HG03280 (cell line): ENCODE results near the gene YEATS4.

ENCODE experiments used
- ATAC-seq: cut with Tn5 transposase; IDR thresholded peaks from one replicate; pipeline ENCODE4 v1.9.1; 2021; ENCODE audit warnings: mild to moderate bottlenecking, moderate library complexity; ENCODE audit not compliant: unreplicated experiment

YEATS4 gene

DNA sequence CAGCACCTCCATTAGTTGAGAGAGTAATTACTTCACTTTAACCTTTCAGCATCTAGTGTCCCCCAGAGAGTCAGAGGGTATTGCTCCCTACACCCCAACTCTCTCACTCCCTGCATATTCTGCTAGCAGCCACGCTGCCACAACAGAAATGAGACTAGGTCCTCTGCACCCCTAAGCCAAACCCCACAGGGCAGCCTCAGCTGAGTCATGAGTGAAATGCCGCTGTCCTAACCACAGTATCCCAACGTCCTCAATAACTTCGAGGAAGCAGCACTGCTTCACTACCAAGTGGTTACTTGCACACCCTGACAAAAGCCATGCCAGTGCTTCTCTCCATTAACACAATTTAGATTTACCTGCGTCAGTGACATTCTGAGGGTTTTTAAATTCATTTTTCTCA is 18.2 kb upstream of the YEATS4 start:
- ATAC-seq, result no peak

DNA sequence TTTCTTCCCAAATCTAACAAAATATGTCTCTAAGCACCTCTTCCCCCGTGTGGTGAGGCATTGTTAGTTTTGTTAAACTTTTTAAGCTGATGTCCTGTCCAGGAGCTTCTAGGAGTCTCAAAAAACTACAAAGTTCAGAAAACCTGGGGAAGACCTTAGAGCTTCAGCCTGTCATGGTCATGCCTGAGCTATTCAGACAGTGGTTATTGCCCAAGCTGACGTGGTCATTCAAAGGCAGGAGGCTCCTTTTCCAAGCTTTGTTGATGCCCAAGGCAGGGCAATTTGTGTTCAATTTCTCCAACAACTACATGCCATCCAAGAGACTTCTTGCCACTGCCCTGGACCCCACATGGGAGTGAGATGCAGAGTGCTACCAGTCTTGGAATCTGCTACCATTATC is 17.1 kb upstream of the YEATS4 start:
- no peak for ATAC-seq

DNA sequence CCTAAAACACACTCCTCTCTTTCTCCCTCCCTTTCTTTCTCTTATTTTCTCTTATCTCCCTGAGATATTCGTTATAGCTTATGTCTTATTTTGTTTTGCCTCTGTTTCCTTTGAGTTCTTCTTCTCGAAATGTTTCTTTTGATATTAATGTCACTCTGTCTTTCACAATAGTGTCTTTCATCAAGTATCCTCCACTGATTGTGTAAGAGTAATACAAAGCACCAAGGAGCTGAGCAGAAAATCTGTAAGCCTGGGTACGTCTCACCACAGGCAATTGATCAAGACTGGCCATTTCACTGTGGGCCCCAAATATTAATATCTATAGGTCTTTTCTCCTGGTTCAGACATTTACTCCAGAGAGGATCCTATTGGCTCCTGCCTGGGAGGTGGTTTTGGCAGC is 16.2 kb upstream of the YEATS4 start:
- ATAC-seq, result no peak

DNA sequence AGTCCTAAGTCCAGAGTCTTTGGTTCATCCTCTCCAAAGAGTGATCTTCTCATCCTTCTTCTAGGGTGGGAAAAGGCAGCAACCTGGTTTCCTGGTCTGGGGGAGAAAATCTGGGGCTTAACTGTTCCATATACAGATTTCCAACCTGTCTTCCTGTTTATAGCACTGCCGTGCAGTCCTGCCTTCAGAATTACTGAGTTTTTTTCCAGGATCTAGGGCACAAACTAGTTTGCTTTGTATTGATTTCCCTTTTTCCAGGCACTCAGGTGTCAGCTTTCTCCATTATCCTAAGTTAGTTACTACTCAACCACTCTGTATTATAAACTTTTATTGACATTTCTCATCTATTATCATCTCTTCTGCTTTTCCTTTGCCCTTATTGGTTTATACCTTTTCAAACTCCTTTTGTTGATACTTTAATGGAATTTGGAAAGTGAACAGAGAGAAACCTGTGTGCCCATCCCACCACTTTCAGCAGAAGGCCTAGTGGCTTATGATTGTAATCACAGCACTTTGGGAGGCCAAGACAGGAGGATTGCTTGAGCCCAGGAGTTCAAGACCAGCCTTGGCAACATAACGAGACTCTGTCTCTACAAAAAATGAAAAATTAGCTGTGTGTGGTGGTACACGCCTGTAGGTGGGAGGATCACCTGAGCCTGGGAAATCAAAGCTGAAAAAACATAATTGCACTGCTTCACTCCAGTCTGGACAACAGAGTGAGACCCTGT is 15.5 kb upstream of the YEATS4 start:
- ATAC-seq, result no peak

DNA sequence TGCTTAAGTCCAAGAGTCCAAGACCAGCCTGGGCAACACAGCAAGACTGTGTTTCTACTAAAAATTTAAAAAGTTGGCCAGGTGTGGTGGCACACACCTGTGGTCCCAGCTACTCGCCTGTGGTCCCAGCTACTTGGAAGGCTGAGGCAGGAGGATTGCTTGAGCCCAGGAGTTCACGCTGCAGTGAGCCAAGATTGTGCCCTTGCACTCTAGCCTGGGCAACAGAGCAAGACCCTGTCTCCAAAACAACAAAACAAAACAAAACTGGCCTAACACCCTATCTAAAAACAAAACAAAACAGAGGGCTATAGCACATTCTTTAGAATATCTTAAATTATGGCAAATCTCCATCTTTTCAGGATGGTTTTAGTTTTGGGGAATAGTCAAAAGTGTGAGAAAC is 14.5 kb upstream of the YEATS4 start:
- no peak for ATAC-seq

DNA sequence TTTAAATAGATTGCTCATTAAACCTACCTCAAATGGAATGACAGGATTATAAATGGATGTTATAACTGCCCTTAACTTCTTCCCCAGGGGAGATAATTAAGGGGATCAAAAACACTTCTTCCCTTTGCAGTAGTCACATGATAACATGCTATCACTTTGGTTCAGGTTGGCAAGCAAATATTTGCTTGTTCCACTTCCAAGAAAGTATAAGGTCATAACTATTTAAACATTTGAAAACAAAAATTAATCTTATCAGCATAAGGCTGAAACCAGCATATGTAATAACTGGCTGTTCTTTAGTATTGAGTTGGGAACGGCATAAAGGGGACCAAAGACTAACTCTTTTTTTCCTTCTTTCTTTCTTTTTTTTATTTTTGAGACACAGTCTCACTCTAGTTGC is 13.8 kb upstream of the YEATS4 start:
- ATAC-seq, result no peak

DNA sequence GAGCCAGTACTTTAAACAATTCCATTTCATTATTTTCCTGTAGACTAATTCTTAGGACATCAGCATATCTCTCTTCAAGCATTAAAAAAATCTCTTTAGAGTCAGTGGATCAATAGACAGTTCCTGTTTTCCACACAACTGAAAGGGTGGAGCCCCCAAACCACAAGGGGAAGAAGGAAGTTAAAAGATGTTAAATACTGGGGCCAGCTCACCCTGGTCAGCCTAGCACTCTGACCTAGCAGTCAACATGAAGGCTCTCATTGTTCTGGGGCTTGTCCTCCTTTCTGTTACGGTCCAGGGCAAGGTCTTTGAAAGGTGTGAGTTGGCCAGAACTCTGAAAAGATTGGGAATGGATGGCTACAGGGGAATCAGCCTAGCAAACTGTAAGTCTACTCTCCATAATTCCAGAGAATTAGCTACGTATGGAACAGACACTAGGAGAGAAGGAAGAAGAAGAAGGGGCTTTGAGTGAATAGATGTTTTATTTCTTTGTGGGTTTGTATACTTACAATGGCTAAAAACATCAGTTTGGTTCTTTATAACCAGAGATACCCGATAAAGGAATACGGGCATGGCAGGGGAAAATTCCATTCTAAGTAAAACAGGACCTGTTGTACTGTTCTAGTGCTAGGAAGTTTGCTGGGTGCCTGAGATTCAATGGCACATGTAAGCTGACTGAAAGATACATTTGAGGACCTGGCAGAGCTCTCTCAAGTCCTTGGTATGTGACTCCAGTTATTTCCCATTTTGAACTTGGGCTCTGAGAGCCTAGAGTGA is 11.2 kb upstream of the YEATS4 start, which contains the start of gene LYZ:
LYZ (plus strand) TSS at position 220 of the 777 bp plus-strand sequence; CDS start at position 248, 28 bp downstream.
- ATAC-seq, result no peak

DNA sequence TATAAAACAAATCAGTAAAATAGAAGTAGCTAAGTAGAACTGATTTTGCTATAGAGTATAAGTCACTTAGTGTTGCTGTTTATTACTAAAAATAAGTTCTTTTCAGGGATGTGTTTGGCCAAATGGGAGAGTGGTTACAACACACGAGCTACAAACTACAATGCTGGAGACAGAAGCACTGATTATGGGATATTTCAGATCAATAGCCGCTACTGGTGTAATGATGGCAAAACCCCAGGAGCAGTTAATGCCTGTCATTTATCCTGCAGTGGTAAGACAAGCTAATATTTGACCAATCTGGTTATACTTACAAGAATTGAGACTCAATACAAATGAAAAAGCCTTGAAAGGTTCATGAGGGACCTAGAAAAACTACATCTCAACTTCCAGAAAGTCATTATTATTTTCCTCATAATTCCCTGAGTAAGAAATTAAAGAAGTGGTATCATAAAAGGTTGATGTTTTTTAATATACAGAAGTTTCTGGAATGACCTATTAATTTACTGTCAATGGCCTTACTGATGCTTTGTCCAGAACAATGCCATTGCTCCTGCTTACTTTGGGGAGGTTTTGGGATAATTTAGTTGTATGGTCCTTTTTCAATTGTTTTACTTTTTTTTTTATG is 9.4 kb upstream of the YEATS4 start:
- ATAC-seq, result no peak

DNA sequence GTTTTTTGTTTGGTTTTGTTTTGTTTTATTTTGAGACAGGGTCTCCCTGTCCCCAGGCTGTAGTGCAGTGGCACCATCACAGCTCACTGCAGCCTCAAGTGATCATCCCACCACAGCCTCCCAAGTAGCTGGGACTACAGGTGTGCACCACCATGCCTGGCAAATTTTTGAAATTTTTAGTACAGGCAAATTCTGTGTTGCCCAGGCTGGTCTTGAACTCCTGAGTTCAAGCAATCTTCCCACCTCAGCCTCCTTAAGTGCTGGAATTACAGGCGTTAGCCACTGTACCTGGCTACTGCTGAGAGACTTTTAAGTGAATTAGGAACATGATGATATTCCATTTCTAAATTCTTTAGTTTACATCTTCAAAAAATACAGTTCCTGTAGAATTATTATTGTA is 8.8 kb upstream of the YEATS4 start:
- ATAC-seq, result no peak

DNA sequence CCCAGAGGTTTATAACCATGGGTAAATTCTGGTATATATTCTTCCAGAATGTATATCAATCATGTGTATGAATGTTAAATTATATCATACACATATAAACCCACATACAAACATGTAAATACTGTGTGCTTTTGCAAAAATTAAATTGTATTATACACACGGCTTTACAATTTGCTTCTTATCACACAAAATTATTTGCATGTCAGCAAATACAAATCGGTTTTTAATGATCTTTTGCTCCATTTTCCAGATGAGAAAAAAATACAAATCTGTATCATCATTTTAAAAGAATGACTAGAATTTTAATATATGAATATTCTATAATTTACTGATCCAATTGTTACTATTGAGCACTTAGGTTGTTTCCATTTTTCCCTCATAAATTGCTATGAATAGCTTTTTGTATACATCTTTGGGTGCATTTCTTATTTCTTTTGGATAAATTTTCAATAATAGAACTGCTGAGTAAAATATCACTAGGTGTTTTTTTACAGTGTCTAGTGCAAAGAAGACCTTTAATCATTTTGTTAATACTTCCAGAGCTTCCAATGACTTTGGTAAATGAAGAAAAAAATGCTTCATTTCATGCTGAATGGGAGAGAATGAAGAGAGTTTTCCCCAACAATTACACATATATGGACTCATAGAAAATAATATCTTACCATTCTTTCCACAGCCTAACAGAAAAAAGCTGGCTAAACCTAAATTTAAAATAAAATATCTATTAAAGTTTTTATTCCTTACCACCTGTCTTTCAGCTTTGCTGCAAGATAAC is 7.9 kb upstream of the YEATS4 start:
- no peak for ATAC-seq

DNA sequence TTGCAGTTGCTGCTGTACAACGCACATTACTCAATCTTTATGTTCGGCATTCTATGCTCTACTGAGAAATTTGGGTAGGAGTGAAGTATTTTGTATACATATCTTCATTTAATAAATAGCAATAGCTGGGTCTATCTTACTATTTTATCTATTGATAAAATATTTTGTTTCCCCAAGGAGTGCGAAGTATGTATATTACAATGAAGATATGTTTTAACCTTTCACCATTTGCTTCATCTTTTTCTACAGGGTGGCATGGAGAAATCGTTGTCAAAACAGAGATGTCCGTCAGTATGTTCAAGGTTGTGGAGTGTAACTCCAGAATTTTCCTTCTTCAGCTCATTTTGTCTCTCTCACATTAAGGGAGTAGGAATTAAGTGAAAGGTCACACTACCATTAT is 6.6 kb upstream of the YEATS4 start:
- no peak for ATAC-seq

DNA sequence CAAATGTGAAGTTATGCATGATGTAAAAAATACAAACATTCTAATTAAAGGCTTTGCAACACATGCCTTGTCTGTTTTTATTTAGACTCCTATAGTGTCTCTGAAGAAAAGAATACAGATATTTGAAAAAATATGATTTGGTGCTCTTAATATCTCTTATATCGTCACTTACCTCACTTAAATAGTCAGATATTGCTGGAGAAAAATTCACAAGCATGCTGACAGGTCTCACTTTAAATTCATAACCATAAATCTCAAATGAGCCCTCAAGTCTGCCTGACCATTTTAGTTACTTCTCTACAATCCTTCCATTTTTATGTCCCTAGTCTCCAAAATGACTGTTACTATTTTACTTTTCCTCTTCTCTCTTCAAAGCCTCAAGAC is 5.4 kb upstream of the YEATS4 start:
- ATAC-seq, result no peak

DNA sequence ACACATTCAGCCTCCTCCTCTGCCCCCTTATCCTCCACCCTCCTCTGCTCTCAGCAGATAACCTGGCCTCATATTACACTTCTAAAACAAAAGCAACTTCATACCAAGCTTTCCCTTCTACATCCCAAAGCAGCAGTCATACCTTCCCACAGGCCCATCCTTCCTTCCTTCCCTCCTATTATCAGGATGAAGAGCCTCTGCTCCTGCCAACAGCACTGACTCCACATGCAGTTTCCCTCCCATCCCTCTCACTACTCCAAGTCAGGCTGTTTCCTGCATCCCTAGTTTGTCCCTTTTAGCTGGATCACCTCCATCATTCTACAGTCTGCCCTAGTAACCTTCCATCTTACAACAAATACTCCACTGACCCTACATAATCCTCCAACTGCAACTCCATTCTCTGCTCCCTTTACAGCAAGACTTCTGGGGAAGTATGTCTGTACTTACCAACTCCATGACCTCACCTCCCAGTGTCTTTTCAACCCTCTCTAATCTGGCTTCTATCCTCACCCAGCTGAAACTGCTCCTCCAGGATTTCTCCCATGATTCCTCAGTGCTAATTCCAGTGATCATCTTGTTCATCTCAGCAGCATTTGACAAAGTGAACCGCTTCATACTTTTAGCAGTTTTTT is 4.9 kb upstream of the YEATS4 start:
- ATAC-seq, result no peak

DNA sequence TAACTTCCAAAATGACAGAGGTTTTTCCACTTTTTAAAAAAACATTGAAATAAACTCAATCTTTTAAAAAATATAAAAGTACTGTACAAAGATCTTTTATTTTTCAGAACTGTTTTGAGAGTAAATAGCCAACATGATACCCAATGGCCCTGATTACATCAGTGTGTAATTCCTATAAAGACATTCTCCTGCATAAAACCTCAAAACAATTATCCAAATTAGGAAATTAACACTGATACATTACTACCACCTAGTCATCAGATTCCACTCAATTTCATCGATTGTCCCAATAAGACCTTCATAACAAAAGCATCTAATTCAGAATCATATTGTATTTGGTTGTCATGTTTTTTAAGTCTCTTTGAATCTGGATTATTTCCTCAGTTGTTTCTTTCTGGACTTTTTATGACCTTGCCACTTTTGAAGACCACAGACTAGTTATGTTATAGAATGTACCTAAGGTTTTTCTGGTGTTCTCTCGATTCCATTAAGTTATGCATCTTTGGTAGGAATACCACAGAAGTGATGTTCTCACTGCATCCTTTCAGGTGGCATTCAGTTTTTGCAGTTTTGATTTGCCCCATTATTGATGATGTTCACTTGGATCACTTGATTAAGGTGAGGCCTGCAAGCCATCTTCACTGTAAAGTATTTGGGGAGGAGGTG is 4.0 kb upstream of the YEATS4 start:
- ATAC-seq, result no peak

DNA sequence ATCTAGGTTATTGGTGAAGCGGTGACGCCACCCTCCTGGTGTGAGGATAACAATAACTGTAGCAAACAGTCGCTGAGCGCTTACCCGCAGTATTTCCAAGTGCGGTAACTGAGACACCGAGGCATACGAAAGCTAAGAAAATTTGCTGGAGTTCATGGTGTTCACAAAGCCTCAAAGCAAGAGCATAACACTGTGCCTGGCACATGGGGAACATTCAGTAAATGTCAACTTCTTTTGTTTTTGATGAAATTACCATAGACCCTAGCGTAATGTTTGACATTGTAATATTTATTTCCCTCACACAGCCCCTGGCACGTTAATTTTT is 767 bp downstream of the YEATS4 start:
- no peak for ATAC-seq

DNA sequence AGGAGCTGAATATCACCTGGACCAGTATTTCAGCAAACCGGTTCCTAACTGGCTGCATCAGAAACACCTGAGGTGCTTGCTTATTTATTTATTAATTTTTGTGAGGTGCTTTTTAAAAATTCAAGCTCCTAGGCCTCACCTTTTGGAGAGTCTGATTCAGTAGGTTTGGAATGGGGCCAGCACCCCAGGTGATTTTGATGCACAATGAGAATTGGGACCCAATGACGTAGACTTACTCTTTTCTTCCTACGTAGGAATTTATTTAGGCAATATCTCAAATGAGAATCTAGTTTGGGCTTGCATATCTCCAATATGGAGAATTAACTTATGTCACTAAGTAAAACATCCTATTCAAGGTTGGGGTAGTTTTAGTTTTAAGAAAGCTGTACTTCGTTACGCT is 7.3 kb downstream of the YEATS4 start:
- ATAC-seq, result no peak

DNA sequence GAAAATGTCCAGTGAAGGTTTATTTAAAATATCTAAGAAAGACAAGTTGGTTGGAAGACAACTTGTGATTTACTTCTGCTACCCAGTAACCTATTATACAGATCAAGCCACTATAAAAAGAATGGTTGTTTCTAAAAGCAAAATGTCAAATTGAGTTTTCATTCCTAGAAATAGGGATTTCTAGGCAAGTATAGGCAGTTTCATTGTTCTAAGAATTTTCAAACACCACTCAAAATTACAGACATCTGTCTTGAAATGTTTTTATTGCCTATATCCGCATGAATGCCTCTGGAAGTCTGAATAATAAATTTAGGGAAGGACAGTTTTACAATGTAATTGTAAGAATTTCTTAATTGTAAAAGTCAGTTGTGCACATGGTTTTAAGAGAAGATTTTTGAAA is 8.6 kb downstream of the YEATS4 start:
- ATAC-seq, result no peak

DNA sequence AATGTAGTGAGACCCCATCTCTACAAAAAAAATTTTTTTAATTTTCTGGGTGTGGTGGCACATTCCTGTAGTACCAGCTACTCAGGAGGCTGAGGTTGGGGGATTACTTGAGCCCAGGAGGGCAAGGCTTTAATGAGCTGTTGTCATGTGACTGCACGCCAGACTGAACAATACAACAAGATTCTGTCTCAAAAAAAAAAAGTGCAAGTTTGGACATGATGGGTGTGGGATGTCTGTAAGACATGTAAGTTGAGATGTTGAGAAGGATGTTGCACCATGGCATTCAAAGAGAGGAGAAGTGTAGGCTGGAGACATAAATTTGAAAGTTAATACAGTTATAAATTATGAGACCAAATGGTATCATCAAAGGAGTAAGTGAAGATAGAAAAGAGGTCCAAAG is 23.5 kb downstream of the YEATS4 start:
- no peak for ATAC-seq

DNA sequence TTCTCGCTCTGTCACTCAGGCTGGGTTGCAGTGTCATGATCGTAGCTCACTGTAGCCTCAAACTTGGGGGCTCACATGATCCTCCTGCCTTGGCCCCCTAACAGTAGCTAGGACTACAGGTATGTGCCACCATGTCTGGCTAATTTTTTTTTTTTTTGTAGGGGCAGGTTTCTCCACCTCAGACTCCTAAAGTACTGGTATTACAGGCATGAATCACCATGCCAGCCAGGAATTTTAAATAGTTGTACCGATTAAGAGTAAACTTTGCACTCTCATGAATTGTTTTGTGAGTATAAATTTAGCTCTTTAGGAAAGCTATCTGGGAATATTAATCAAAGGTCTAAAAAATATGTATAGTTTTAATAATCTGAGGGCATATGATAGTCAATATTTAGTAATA is 25.5 kb downstream of the YEATS4 start:
- no peak for ATAC-seq

DNA sequence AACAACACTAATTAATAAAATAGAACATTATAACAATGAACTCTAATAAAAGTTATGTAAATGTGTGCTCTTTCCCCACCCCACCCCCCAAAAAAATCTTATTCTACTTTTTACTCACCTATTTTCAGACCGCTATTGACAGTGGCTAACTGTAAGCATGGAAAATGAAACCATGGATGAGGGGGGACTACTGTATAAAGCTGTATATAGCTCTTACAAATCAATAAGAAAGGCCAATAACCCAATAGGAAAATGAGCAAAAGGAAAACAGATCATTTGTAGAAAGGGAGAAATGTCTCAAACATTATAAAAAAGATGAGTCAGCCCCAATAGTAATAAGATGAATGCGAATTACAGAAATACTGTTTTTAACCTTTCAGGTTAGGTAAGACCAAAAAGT is 27.4 kb downstream of the YEATS4 start:
- ATAC-seq, result no peak

DNA sequence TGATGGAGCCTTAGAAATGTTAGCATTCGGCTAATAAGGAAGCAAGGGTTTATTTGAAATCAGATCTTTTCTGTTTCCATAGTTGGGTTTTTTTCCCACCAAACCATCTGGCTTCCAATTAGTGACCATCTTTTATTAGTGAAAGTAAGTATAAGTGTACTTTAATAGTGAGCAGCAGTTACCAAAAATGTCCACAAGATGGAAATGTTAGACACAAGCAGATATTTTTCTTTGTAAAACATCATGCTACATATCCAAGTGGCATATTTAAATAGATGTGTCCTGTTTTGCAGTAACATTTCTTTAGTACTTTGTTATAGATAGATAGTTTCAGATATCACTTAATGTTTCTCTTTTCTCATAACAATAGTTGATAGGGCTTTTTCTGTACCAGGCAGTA is 28.8 kb downstream of the YEATS4 start:
- no peak for ATAC-seq
